B cell (primary cell): ENCODE measurements around the gene ZBTB8A. TPM values are rescaled to one million over a fixed set of nuclear protein-coding genes. Genes with fewer than 3 reads are reported as not detected.

Experiments used
- ATAC-seq: fragments of 200-7000 bp; cut with Tn5 transposase; one replicate; pipeline ENCODE4 v1.10.0; 2021; ENCODE audit warnings: low read depth, mild to moderate bottlenecking, moderate number of reproducible peaks, moderate library complexity
- CTCF ChIA-PET: fragments of 350-600 bp; sonication (Branson Sonifier 250); formaldehyde crosslinking; loops from one replicate; lab custom pipeline; 2021; ENCODE audit warnings: antibody characterized with exemption, inconsistent platforms; lab: Charles Lee
- POLR2A ChIA-PET: fragments of 350-600 bp; sonication (Branson Sonifier 250); formaldehyde crosslinking; loops from one replicate; lab custom pipeline; 2021; ENCODE audit warnings: antibody characterized with exemption; lab: Charles Lee
- DNase-seq: peaks from one replicate; pipeline ENCODE4 v3.0.0; 2013
- H2AFZ ChIP-seq: 2 replicates; pipeline ENCODE4 v1.6.1; 2012; ENCODE audit warnings: mild to moderate bottlenecking, low read depth, low read length; ENCODE audit not compliant: insufficient read depth, poor library complexity, severe bottlenecking
- H3K27ac ChIP-seq, 2 donors: 1 replicate in 1 of 2; 2 replicates in 1 of 2; pipeline ENCODE4 v1.5.1; 2012 to 2013; ENCODE audit warnings: low read length in 2 of 2, mild to moderate bottlenecking in 2 of 2, moderate library complexity in 1 of 2
- H3K27me3 ChIP-seq, 4 experiments: fragments of 200-600 bp in 1 of 4; sonication (generic) in 1 of 4; replicated peaks in 1 of 4; 1 replicate in 2 of 4; 2 replicates in 2 of 4; pipeline versions ENCODE4 v1.6.1 to v1.7.0; 2013 to 2016; ENCODE audit warnings: low read length in 3 of 4, mild to moderate bottlenecking in 2 of 4, mixed read lengths in 1 of 4, moderate library complexity in 1 of 4; ENCODE audit not compliant: insufficient read depth in 4 of 4, control insufficient read depth in 3 of 4; ENCODE audit errors: control extremely low read depth in 1 of 4
- H3K36me3 ChIP-seq, 2 experiments: replicated peaks in 1 of 2; 1 replicate in 1 of 2; 2 replicates in 1 of 2; pipeline versions ENCODE4 v1.6.1 to v1.7.1; 2013; ENCODE audit warnings: low read length in 1 of 2; ENCODE audit not compliant: insufficient read depth in 2 of 2, control insufficient read depth in 1 of 2; ENCODE audit errors: control extremely low read depth in 1 of 2, extremely low read depth in 1 of 2
- H3K4me1 ChIP-seq, 2 donors: fragments of 200-600 bp in 1 of 2; sonication (generic) in 1 of 2; 1 replicate in 1 of 2; 2 replicates in 1 of 2; pipeline versions ENCODE4 v1.5.1 to v1.6.1; 2013 to 2017; ENCODE audit warnings: low read length in 2 of 2; ENCODE audit not compliant: control insufficient read depth in 2 of 2, insufficient read depth in 2 of 2
- H3K4me2 ChIP-seq: replicated peaks from 2 replicates; pipeline ENCODE3; 2012; ENCODE audit warnings: mild to moderate bottlenecking, low read depth, low read length; ENCODE audit not compliant: poor library complexity, severe bottlenecking
- H3K4me3 ChIP-seq, 5 experiments: fragments of 200-600 bp in 1 of 5; sonication (generic) in 1 of 5; 1 replicate in 3 of 5; 2 replicates in 2 of 5; pipeline versions ENCODE4 v1.5.1 to v1.7.0; 2011 to 2016; ENCODE audit warnings: low read length in 4 of 5, mild to moderate bottlenecking in 4 of 5, low read depth in 2 of 5, control low read depth in 1 of 5, moderate library complexity in 1 of 5; ENCODE audit not compliant: insufficient read depth in 1 of 5; ENCODE audit errors: control extremely low read depth in 1 of 5, extremely low read depth in 1 of 5
- H3K79me2 ChIP-seq: fragments of 200-600 bp; sonication (generic); one replicate; pipeline ENCODE4 v1.6.0; 2016; ENCODE audit warnings: low read length; ENCODE audit not compliant: control insufficient read depth, insufficient read depth
- H3K9ac ChIP-seq: fragments of 200-600 bp; sonication (generic); 2 replicates; pipeline ENCODE4 v1.6.1; 2017; ENCODE audit warnings: mild to moderate bottlenecking, low read length, moderate library complexity
- H3K9me3 ChIP-seq, 3 donors: one replicate each; pipeline versions ENCODE4 v1.6.1 to v1.7.1; 2013; ENCODE audit warnings: low read length in 2 of 3; ENCODE audit not compliant: control insufficient read depth in 2 of 3, insufficient read depth in 1 of 3; ENCODE audit errors: control extremely low read depth in 1 of 3
- H4K20me1 ChIP-seq: 2 replicates; pipeline ENCODE4 v1.6.0; 2012; ENCODE audit warnings: mild to moderate bottlenecking, low read length; ENCODE audit not compliant: insufficient read depth, control insufficient read depth, poor library complexity, severe bottlenecking
- H3K27ac Mint-ChIP-seq: one replicate; pipeline ENCODE4 v1.8.0; 2021; ENCODE audit warnings: mixed read lengths
- H3K27me3 Mint-ChIP-seq: one replicate; pipeline ENCODE4 v1.8.0; 2021; ENCODE audit warnings: mixed read lengths
- H3K4me1 Mint-ChIP-seq: one replicate; pipeline ENCODE4 v1.8.0; 2021; ENCODE audit warnings: mixed read lengths
- H3K4me3 Mint-ChIP-seq: one replicate; pipeline ENCODE4 v1.8.0; 2021; ENCODE audit warnings: mixed read lengths
- H3K9me3 Mint-ChIP-seq: one replicate; pipeline ENCODE4 v1.8.0; 2022; ENCODE audit warnings: mixed read lengths; ENCODE audit not compliant: insufficient read depth
- CTCF ChIP-seq: fragments of 200-600 bp; IDR thresholded peaks from one replicate; pipeline ENCODE4 v1.8.0; 2022; ENCODE audit warnings: antibody characterized with exemption, mild to moderate bottlenecking
- EZH2 ChIP-seq: IDR thresholded peaks from 2 replicates; pipeline ENCODE4 v1.6.1; 2012; ENCODE audit warnings: borderline replicate concordance, low read depth, mild to moderate bottlenecking, moderate library complexity, low read length; ENCODE audit not compliant: insufficient read depth, poor library complexity, severe bottlenecking
- WGBS: methylation state at CpG from one replicate; pipeline ENCODE4 v1.1.5; 2013; ENCODE audit warnings: missing lambda C conversion rate; ENCODE audit not compliant: insufficient coverage; 5-methylcytosine and 5-hydroxymethylcytosine counted together
- intact Hi-C: fragments of 100-400 bp; cut with micrococcal nuclease; formaldehyde crosslinking; loops from one replicate; pipeline ENCODE4 v1.10.0; 2022
- polyA plus RNA-seq: library from polyadenylated mRNA; depleted of rRNA; stranded (reverse); fragments of >200 nt; gene quantifications from 2 replicates; pipeline ENCODE4 v1.2.3, GENCODE V29; 2012
- total RNA-seq, 2 donors: library from RNA; stranded (reverse); fragments of 120-200 nt in 1 of 2; gene quantifications; 1 replicate in 1 of 2; 2 replicates in 1 of 2; pipeline versions ENCODE4 v1.2.3 to v1.2.4, GENCODE V29; 2013 to 2022

Gene ZBTB8A
- total and polyA plus RNA-seq, 2 donors (not counting 1 experiment from before 2014, with no cell fraction given) = 0.04 to 0.17 TPM

DNA sequence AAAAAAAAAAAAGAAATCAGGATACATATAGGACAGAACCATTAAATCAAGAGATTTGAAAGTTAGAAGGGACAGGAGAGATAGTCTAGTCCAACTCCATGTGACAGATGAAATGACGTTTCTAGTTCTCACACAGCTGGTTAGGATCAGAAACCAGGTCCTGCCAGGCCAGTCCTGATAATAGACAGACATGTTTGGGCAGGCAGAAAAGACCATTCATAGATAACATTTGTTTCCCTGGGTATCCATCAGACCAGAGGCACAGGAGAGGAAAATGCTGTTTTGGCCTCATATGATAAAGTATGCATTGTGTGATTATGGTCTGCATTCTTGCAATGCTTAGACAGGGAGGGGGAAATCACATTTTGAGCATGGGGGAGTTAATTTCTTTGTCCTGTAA is 45.0 kb upstream of the ZBTB8A start:
- H4K20me1 ChIP-seq = no peaks in the 10 kb centered on the region
- H3K9ac ChIP-seq = no peak overlapping the region
- ATAC-seq (no peak), DNase-seq (no peak)
- H3K9me3 Mint-ChIP-seq = no peaks in the 10 kb centered on the region
- no peak overlapping the region for H3K27ac ChIP-seq
- no peak overlapping the region for H3K4me3 Mint-ChIP-seq
- no peak overlapping the region for H3K27ac Mint-ChIP-seq
- H3K4me1 ChIP-seq = no peaks in the 10 kb centered on the region
- peaks cover 0 to 6% (median 1%) of the 10 kb centered on the region in 4 experiments for H3K27me3 ChIP-seq
- TF ChIP-seq EZH2 (no peak), CTCF (no peak)
- H3K4me2 ChIP-seq = no peak overlapping the region
- H3K4me1 Mint-ChIP-seq = no peaks in the 10 kb centered on the region
- CTCF ChIA-PET = no interaction called here
- POLR2A ChIA-PET = no interaction called here
- intact Hi-C loops = no loop called here
- no peak overlapping the region for H3K4me3 ChIP-seq
- H3K79me2 ChIP-seq = no peaks in the 10 kb centered on the region
- H3K9me3 ChIP-seq = no peaks in the 10 kb centered on the region
- H3K36me3 ChIP-seq = no peaks in the 10 kb centered on the region
- no peak overlapping the region for H2AFZ ChIP-seq
- 83% methylated on average over 1 of the region's 1 CpG for WGBS
- H3K27me3 Mint-ChIP-seq = peaks cover 29% of the 10 kb centered on the region

GRCh38 chr1:32494711-32495337 is 44.4 kb upstream of the ZBTB8A start:
- ChIA-PET CTCF (no interaction called here), POLR2A (no interaction called here)
- Histone ChIP-seq H3K9ac (no peak overlapping the region), H3K9me3 (no peaks in the 10 kb centered on the region), H3K27ac (no peak overlapping the region), H3K4me3 (no peak overlapping the region), H3K36me3 (no peaks in the 10 kb centered on the region), H4K20me1 (no peaks in the 10 kb centered on the region), H3K27me3 (peaks cover 0 to 11% (median 4%) of the 10 kb centered on the region in 4 experiments), H3K4me1 (peaks cover 0 to under 1% of the 10 kb centered on the region in 2 donors), H2AFZ (no peak overlapping the region), H3K4me2 (no peak overlapping the region), H3K79me2 (no peaks in the 10 kb centered on the region)
- DNase-seq = no peak
- 79% methylated on average over 3 of the region's 7 CpGs for WGBS
- Mint-ChIP-seq H3K4me3 (no peak overlapping the region), H3K9me3 (no peaks in the 10 kb centered on the region), H3K27ac (no peak overlapping the region), H3K27me3 (peaks cover 33% of the 10 kb centered on the region), H3K4me1 (peaks cover 2% of the 10 kb centered on the region)
- TF ChIP-seq CTCF (no peak), EZH2 (no peak)
- intact Hi-C loops = no loop called here
- ATAC-seq = no peak
